HG03135 (cell line): Measurements from ENCODE around the gene GRIP2.

Source experiments
- ATAC-seq: cut with Tn5 transposase; IDR thresholded peaks from one replicate; pipeline ENCODE4 v1.9.1; 2021; ENCODE audit warnings: mild to moderate bottlenecking, moderate library complexity; ENCODE audit not compliant: unreplicated experiment

Gene GRIP2

GRCh38 chr3:14539742-14540491, at the start of gene GRIP2:
TSS of gene GRIP2 (minus strand) at chr3:14540342. CDS start at chr3:14540308, 34 bp downstream.
- no peak for ATAC-seq

GRCh38 chr3:14588425-14589112, 48.4 kb upstream of the GRIP2 start:
- ATAC-seq = no peak

DNA sequence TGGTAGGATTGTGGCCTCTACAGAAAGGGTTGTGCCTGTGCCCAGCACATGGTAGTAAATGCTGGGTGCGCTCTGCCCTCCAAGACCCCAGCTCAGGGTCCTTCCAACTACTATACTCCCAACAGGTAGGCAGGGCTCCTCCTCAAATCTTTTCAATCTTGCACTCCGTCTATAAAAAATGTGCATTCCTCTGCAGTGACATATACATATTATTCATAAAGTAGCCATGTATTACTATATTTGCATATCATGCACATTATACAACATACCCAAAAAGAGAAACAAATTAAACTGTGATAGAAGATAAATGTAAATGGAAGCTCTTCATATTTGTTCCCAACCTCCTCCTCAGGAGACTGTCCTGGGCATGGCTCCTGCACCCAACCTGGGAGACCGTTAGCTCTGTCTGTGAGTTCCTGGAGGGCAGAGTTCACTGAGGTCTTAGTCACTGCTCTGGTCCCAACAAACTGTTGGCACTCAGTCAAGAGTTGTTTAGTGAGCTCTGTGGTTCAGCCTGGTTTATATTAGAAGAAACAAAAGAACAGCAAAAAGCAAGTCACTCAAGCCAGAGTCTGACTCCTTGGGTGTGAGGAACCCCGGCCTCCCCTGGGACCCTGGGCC, 47.7 kb upstream of the GRIP2 start:
- no peak for ATAC-seq

GRCh38 chr3:14586611-14587010, 46.5 kb upstream of the GRIP2 start:
- ATAC-seq = no peak

- no peak for ATAC-seq
These were observed 43.5 kb upstream of the GRIP2 start for GRCh38 chr3:14583548-14584091.

- ATAC-seq = no peak
These were observed 41.9 kb upstream of the GRIP2 start for GRCh38 chr3:14582045-14582410.

DNA sequence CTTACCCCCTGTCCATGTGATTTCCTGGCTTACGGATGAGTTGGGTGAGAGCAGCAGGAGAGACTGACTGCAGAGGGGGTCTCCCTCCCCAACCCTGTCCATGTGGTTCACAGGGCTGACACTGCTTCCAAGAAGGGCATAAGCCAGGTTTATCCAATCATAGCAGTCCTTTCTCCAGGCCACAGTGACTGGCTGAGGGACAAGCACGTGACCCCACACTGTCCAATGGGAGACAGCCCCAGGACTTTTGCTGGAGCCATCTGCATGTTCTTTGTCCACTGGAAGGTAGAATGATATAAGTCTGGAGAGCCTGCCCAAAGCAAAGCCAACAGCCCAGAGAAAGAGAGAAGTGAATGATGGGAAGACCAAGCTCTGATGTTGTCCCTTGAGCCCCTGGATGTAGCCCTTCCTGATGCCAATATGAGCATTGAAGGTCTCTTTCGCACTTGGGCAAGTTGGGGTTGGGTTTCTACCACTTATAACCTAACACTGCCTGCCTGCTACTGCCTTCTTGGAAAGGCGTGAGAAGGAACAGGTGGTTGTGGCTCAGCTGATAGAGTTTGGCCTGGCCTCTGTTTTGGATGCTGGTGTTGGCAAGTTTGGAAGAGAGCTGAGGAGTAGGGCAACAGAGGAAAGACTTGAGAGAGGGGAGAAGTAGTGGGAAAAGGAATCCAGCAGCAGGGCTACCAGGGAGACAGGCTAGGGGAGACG, 41.3 kb upstream of the GRIP2 start:
- ATAC-seq = no peak

DNA sequence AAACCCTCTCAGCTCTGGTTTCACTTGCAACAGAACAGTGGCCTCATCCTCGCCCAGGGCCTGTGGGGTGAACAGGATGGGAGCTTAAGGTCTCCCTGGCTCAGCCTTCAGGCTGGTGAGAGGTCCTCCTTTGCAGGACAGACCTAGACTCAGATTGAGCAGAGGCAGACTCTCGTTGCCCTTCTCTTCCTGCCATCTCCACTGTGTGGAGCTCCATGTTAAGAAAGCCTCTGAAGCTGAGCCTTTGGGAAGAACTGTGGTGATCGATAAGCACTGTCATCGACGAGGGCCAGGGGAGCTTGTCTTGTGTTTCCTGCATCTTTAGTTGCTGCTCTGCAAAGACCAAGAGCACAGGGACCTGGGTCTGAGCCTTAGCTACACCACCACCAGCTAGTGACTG, 37.8 kb upstream of the GRIP2 start:
- no peak for ATAC-seq

GRCh38 chr3:14576163-14576562, 36.0 kb upstream of the GRIP2 start:
- ATAC-seq = no peak

GRCh38 chr3:14574183-14574582, 34.0 kb upstream of the GRIP2 start:
- no peak for ATAC-seq

- ATAC-seq = no peak
These were observed 33.6 kb upstream of the GRIP2 start for GRCh38 chr3:14573706-14574105.

DNA sequence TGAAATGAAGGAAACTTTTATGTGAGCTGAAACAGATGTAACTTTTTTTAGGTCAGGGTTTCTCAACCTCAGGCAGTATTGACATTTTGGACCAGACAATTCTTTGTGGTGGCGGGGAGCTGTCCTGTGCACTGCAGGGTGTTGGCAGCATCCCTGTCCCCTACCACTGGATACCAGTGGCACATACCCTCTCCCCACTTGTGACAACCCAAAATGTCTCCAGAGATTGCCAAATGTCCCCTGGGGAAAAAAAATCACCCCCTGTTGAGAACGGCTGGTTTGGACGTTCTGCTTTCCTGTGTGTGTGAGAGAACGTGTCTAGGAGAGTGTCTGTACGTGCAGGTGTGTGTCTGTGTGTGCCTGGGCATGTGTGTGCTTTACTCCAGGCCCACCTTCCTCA, 30.7 kb upstream of the GRIP2 start:
- no peak for ATAC-seq

GRCh38 chr3:14570089-14570488, 29.9 kb upstream of the GRIP2 start:
- no peak for ATAC-seq

DNA sequence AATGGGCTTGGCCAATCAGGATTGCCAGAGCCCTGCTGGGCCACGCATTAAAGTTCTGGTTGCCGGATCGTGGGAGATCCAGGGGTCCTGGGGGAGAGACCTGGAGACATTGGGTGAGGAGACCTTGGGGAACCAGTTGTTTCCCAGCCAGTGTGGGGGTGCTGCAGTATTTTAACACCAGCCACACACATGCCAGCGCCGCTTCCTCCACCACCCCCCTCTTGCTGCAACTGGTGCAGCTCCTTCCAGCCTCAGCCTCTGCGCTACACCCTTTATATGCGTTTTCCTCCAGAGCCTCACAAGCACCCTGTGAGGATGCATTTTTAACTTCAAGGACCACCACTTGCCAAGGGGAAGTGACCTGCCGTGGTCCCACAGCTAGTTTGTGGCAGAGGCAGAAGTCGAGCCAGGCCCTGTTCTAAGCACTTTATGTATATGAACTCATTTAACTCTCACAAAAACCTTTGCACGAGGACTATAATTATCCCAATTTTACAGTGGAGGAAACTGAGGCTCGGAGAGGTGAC, 29.4 kb upstream of the GRIP2 start:
- ATAC-seq = no peak

DNA sequence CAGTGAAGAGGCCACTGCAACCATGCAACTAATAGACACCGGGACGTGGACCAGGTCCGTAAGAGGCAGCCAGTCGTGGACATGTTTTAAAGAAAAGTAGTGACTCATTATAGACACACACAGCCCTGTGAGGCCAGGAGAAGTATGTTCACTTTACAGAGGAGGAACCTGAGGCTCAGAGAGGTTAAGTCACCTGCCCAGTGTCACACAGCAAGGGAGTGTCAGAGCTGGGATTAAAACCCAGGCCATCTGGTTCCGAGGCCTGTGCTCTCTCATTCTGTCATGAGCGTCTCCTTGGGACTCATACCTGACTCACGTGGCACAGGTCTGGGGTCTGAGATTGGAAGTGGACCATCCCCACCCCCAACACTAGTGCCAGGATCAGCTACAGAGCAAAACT, 28.1 kb upstream of the GRIP2 start:
- no peak for ATAC-seq

GRCh38 chr3:14566812-14567211, 26.7 kb upstream of the GRIP2 start:
- ATAC-seq = no peak

DNA sequence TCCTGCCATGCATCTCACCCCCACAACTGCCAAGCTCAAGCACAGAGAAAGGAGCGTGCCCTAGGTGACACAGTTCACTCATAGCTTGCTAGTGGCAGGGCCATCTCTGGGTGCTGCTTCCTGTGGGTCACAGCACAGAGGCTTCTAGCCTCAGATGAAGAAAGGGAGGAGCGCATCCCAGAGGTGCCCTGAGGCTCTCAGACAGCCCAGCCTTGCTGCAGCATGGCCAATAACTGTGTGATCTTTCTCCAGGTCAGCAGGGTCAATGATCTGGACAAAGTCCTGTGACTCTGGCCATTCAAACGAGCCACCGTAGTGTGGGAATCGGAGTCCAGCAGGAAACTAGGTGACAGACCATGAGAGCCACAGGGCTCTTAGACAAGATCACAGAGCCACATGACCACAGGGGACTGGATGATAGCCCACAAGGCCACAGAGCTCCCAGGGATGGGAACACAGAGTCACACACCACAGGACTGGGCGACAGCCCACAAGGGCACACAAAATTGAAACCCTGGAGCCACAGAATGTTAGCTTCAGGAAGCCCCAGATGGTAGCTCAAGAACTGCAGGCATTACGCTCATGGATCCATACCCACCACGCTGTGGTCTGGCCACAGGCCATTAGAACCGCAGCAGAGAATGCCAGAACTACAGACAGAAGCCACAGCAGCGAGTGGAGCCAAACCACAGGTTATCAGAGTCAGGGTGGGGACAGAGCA, 25.9 kb upstream of the GRIP2 start:
- no peak for ATAC-seq

- ATAC-seq = no peak
These were observed 24.6 kb upstream of the GRIP2 start for GRCh38 chr3:14564741-14565140.

DNA sequence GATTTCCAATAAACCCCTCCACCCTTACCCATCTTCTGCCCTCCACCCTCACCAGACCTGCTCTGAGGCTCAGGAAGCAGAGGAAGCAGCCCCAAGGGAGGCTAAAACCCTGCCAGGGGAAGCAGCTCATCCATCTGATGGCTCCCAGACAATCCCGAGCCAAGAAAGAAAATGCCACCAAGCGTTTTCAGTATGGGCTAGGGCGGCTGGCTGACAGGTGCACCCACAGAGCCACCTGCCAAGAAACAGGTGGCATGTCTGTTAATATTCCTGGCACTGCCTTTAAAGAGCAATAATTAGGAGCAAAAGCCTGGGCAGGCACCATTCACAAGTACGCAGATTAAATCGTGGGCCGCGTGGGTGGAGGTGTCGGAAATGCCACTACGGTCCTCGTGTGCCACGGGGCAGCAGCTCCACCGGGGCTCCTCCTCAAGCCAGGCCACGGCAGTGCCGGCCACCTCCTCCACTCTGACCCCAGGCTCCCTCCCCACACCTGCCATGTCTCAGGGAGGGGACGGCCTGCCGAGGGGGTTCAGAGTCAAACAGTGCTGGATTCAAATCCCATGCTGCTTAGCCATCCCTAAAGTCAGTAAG, 23.9 kb upstream of the GRIP2 start:
- ATAC-seq = no peak
